ENCODE results near the gene CROCC2.

The CROCC2 gene

GRCh38 chr2:240917009-240917683 lies 11.0 kb downstream of the CROCC2 start:
- in situ Hi-C loops (cut with HindIII; ENCODE audit: low pct_ligation_motif_present, low pct_unique_long_range_greater_than_20kb, low sequenced_read_pairs) = no loop called here
- DNase-seq = no peak

DNA sequence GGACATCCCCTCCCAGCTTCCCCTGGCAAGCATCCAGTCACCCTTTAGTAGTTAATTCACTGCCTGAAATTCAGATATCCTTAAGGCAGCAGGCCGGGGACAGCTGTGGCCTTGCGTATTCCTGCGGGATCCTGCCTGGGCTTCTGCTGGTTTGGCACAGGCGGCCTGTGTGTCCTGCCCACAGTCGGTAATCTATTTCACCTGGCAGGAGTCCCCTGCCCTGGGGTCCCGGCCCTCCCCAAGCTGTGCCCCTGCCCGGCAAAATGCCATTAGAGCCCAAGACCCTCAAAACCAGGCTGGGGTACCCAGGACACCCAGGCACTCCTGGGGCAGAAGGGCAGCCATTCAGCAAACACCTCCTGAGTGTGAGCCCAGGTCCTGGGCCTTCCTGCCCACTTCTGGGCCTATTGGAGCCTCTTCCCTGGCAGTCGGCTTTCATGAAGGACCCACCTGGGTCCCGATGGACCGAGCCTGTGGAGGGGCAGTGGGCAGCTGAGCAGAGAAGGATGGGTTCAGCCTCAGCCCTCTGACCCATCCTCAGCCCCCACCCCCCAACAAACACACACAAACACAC lies 11.6 kb downstream of the CROCC2 start:
- no peak for DNase-seq
- in situ Hi-C loops (cut with HindIII; ENCODE audit: low pct_ligation_motif_present, low pct_unique_long_range_greater_than_20kb, low sequenced_read_pairs) = no loop called here

GRCh38 chr2:240918258-240919091 lies 12.3 kb downstream of the CROCC2 start:
- DNase-seq = no peak
- in situ Hi-C loops (cut with HindIII; ENCODE audit: low pct_ligation_motif_present, low pct_unique_long_range_greater_than_20kb, low sequenced_read_pairs) = no loop called here

- DNase-seq = no peak
Measured at GRCh38 chr2:240919161-240919781, 13.1 kb downstream of the CROCC2 start.

DNA sequence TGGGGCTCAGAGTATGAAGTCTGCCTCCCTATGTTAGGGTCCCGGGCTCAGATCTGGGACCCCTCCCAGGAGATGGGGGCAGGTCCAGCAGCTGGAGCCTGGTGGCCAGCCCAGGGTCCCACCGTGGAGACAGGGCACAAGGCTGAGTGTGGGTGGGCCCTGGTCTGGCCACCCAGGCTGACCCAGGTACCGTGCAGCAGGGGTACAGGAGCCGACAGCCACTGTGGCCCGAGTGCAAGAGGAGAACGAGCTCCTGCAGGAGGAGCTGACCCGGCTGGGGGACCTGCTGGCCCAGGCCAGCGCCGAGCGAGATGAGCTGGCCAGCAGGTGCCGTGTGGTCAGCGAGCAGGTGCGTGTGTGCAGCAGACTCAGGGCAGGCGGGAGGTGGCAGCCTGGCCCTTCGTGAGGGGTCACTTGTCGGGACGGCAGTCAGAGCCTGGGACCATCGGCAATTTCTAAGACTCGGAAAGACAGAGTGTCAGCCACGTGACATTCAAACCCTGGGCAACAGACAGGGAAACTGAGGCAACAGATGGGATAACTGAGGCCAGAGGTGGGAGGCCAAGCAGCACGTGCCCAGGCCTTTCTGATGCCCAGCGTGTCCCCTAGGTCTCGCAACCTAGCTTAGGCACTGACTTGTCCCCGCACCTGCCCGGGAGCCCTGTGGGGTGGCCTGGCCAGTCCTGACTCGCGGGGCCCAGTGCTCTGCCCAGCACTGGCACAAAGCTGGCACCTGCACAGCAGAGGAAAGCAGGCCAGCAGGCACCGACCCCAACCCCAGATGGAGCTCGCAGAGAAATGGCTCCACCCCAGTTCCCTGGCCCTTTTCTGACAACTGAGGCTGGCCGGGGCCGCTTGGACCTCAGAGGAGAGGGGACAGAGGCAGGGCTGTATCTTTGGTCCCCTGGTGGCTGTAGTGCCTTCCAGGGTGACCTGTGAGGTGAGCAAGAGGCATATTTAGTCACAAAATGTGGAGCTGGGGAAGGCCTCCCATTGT lies 13.9 kb downstream of the CROCC2 start:
- in situ Hi-C loops (cut with HindIII; ENCODE audit: low pct_ligation_motif_present, low pct_unique_long_range_greater_than_20kb, low sequenced_read_pairs) = no loop called here
- DNase-seq = no peak

More at GRCh38 chr2:240919161-240919781, 13.1 kb downstream of the CROCC2 start:
- in situ Hi-C loops (cut with HindIII; ENCODE audit: low pct_ligation_motif_present, low pct_unique_long_range_greater_than_20kb, low sequenced_read_pairs) = no loop called here

GRCh38 chr2:240920783-240921231 lies 14.7 kb downstream of the CROCC2 start:
- DNase-seq = peak; percentile 24
- in situ Hi-C loops (cut with HindIII; ENCODE audit: low pct_ligation_motif_present, low pct_unique_long_range_greater_than_20kb, low sequenced_read_pairs) = no loop called here

DNA sequence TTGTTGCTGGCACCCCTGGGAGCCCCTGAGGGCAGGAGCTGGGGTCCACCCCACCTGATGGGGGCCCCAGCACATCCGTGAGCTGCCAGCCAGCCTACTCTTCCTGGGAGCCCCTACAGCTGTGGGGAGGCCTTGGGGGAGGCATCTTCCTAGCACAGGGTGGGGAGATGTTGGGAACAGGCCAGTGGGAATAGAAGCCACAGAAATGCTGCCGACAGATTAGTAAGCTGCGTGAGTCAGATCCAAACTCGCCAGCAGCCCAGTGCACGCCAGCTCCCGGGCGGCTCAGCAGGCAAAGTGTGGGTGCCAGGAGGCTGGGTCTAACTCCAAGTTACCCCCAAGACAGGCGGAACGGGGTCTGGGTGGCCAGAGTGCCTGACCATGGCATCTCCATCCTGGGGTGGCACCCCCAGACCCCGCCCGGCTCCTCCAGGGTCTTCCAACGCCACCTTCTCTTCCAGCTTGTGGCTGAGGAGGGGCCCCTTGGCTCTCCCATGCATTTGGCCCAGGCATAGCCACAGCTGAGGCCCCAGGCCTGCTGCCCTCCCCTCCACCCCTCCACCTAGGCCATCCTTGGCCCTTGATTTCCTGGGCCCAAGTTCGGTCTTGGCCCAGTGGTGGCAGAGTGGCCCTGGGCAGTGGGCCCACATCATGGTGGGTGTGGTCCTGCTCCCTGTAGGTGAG lies 15.3 kb downstream of the CROCC2 start:
- peak; percentile 91 for DNase-seq
- in situ Hi-C loops (cut with HindIII; ENCODE audit: low pct_ligation_motif_present, low pct_unique_long_range_greater_than_20kb, low sequenced_read_pairs) = no loop called here

DNA sequence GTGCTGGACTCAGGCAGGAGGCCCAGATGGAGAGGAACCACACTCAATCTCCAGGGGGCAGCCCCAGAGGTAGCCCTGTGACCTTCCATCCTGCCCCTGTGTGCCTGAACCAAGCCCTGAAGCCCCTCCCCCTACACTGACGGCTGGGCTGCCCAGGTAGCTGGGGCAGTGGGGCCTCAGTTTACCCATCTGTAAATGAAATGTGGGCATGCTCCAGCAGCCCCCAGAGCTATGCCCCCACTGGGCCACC lies 15.8 kb downstream of the CROCC2 start:
- in situ Hi-C loops (cut with HindIII; ENCODE audit: low pct_ligation_motif_present, low pct_unique_long_range_greater_than_20kb, low sequenced_read_pairs) = no loop called here
- no peak for DNase-seq

- in situ Hi-C loops (cut with HindIII; ENCODE audit: low pct_ligation_motif_present, low pct_unique_long_range_greater_than_20kb, low sequenced_read_pairs) = no loop called here
- DNase-seq = no peak
Measured at GRCh38 chr2:240922245-240922981, 16.3 kb downstream of the CROCC2 start.

- DNase-seq = no peak
- in situ Hi-C loops (cut with HindIII; ENCODE audit: low pct_ligation_motif_present, low pct_unique_long_range_greater_than_20kb, low sequenced_read_pairs) = no loop called here
Measured at GRCh38 chr2:240922982-240923537, 16.9 kb downstream of the CROCC2 start.

DNA sequence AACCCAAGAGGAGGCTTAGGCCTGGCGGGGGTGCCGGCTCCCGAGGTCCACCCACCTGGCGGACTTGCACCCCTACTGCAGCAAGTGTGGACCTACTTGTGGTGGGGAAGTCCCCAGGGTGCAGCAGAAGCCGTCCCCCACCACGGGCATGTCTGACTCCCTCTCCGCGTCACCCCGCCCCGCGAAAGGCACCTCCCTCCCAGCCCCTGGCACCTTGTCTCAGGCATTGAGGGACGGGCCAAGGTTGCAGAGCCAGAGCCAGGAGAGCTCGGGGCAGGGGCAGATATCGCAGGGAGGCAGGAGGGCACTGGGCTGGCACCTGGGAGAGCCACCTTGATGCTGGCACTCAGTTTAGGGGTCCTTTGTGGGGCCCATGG lies 19.0 kb downstream of the CROCC2 start:
- no peak for DNase-seq
- in situ Hi-C loops (cut with HindIII; ENCODE audit: low pct_ligation_motif_present, low pct_unique_long_range_greater_than_20kb, low sequenced_read_pairs) = no loop called here

- no peak for DNase-seq
- in situ Hi-C loops (cut with HindIII; ENCODE audit: low pct_ligation_motif_present, low pct_unique_long_range_greater_than_20kb, low sequenced_read_pairs) = no loop called here
Measured at GRCh38 chr2:240925568-240926515, 19.7 kb downstream of the CROCC2 start.

DNA sequence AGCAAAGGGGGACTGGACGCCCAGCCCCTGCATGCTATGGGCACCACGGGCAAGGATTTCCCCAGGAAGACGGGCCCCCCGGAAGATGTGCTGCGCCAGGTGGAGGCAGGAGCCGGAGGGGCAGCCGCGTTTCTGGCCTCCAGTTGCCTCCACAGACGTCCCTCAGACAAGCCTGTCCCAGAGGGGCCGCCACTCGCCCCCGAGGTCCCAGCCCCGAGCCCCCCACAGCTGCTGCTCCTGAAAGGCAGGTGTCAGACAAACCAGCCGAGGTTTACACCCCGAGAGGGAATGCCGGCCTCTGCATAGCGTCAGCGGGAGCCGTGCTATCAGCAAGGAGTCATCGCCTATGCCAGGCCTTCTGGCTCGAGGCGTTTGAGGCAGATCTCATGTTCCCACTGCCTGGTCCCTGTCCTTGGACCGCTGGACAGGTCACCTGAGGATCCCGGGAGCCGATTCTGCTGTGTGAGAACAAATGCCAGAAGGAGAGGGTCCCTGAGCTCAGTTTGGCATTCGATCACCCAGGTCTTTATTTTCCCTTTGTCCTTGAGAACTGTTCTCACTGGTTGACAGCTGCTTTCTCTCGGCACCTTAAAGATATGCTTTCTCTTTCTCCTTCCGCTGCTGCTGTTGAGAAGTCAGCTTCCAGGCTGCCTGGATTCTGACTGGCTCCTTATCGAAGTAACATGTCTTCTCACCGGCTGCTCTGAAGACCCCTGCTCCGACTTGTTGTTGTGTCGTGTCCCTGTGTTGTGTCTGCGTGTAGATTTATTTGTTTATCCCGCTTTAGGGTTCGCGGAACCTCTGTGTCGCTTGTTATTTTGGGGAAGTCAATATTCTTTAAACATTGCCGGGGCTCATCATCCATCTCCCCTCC lies 20.6 kb downstream of the CROCC2 start:
- in situ Hi-C loops (cut with HindIII; ENCODE audit: low pct_ligation_motif_present, low pct_unique_long_range_greater_than_20kb, low sequenced_read_pairs) = no loop called here
- no peak for DNase-seq

- in situ Hi-C loops (cut with HindIII; ENCODE audit: low pct_ligation_motif_present, low pct_unique_long_range_greater_than_20kb, low sequenced_read_pairs) = no loop called here
Measured at GRCh38 chr2:240927390-240927781, 21.2 kb downstream of the CROCC2 start.

More at GRCh38 chr2:240927390-240927781, 21.2 kb downstream of the CROCC2 start:
- no peak for DNase-seq

Measured in ACHN (cell line).